Suprapubic skin (tissue), 4 donors: ENCODE measurements around the gene PTOV1. TPM values are rescaled to one million over a fixed set of nuclear protein-coding genes. Genes with fewer than 3 reads are reported as not detected.

Source experiments
- DNase-seq, 2 donors: peaks; one replicate each; pipeline ENCODE4 v3.0.0-alpha.2; 2019; ENCODE audit warnings: low spot score in 2 of 2
- H3K27ac ChIP-seq: fragments of 200-600 bp; sonication (generic); one replicate; pipeline ENCODE4 v1.5.1; 2019
- H3K27me3 ChIP-seq: fragments of 200-600 bp; sonication (generic); one replicate; pipeline ENCODE4 v1.5.1; 2019
- H3K36me3 ChIP-seq: fragments of 200-600 bp; sonication (generic); one replicate; pipeline ENCODE4 v1.5.1; 2019
- H3K4me1 ChIP-seq: fragments of 200-600 bp; sonication (generic); one replicate; pipeline ENCODE4 v1.5.1; 2019
- H3K4me3 ChIP-seq: fragments of 200-600 bp; sonication (generic); one replicate; pipeline ENCODE4 v1.5.1; 2019; ENCODE audit warnings: mild to moderate bottlenecking
- H3K9me3 ChIP-seq: fragments of 200-600 bp; sonication (generic); one replicate; pipeline ENCODE4 v1.5.1; 2019
- EP300 ChIP-seq: sonication (generic); formaldehyde crosslinking; IDR thresholded peaks from one replicate; pipeline ENCODE4 v1.6.1; 2017; ENCODE audit warnings: antibody characterized with exemption
- POLR2A ChIP-seq, 2 donors: fragments of 450-650 bp; IDR thresholded peaks; one replicate each; pipeline ENCODE4 v1.6.1; 2017; ENCODE audit warnings: antibody characterized with exemption in 2 of 2, mild to moderate bottlenecking in 2 of 2, moderate library complexity in 2 of 2
- POLR2AphosphoS5 ChIP-seq, 3 donors: sonication (generic); formaldehyde crosslinking; IDR thresholded peaks; one replicate each; pipeline ENCODE4 v1.6.1; 2017; ENCODE audit warnings: antibody characterized with exemption in 3 of 3
- WGBS: methylation state at CpG from one replicate; pipeline ENCODE4 v1.1.5; 2018; 5-methylcytosine and 5-hydroxymethylcytosine counted together
- total RNA-seq, 4 donors: library from RNA; depleted of rRNA; stranded (reverse); fragments of >200 nt; gene quantifications; one replicate each; pipeline ENCODE4 v1.1.0, GENCODE V29; 2016
- TF ChIP-seq, protein P1 (sequence below), 2 donors: fragments of 200-600 bp in 1 of 2; fragments of 450-650 bp in 1 of 2; sonication (generic) in 1 of 2; IDR thresholded peaks; one replicate each; pipeline ENCODE4 v1.5.1; 2016 to 2019; ENCODE audit warnings: antibody characterized with exemption in 2 of 2, mild to moderate bottlenecking in 1 of 2, moderate library complexity in 1 of 2

Gene PTOV1
- total RNA-seq, 4 donors from 2014 or later, result 82.2 to 147 (median 91.2) TPM

GRCh38 chr19:49877020-49877878 lies 26.3 kb downstream of the PTOV1 start, which contains the start of the genes AKT1S1 and TBC1D17:
TSS of gene AKT1S1 (minus strand) at chr19:49877355. CDS start at chr19:49873295, 4,060 bp downstream.
TSS of gene TBC1D17 (plus strand) at chr19:49877702. CDS start at chr19:49877724, 22 bp downstream.
- H3K27me3 ChIP-seq, result no peaks in the 10 kb centered on the region
- H3K4me1 ChIP-seq, result peaks cover 45% of the 10 kb centered on the region
- peaks cover 38% of the 10 kb centered on the region for H3K36me3 ChIP-seq
- peak within 1 kb of the TSS; percentile 99 for H3K27ac ChIP-seq
- WGBS, result 1% methylated on average over 30 of the region's 61 CpGs
- no peaks in the 10 kb centered on the region for H3K9me3 ChIP-seq
- TF ChIP-seq, protein P1, sequence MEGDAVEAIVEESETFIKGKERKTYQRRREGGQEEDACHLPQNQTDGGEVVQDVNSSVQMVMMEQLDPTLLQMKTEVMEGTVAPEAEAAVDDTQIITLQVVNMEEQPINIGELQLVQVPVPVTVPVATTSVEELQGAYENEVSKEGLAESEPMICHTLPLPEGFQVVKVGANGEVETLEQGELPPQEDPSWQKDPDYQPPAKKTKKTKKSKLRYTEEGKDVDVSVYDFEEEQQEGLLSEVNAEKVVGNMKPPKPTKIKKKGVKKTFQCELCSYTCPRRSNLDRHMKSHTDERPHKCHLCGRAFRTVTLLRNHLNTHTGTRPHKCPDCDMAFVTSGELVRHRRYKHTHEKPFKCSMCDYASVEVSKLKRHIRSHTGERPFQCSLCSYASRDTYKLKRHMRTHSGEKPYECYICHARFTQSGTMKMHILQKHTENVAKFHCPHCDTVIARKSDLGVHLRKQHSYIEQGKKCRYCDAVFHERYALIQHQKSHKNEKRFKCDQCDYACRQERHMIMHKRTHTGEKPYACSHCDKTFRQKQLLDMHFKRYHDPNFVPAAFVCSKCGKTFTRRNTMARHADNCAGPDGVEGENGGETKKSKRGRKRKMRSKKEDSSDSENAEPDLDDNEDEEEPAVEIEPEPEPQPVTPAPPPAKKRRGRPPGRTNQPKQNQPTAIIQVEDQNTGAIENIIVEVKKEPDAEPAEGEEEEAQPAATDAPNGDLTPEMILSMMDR (IDR thresholded peaks at IDR 0.05), result no peak
- TF ChIP-seq POLR2A (IDR thresholded peaks at IDR 0.05) (peak; percentile 24 to 96), POLR2AphosphoS5 (IDR thresholded peaks at IDR 0.05) (peak; percentile 86 to 97 (median 91))
- DNase-seq, result peak; percentile 100
- H3K4me3 ChIP-seq, result peak within 1 kb of the TSS; percentile 100

DNA sequence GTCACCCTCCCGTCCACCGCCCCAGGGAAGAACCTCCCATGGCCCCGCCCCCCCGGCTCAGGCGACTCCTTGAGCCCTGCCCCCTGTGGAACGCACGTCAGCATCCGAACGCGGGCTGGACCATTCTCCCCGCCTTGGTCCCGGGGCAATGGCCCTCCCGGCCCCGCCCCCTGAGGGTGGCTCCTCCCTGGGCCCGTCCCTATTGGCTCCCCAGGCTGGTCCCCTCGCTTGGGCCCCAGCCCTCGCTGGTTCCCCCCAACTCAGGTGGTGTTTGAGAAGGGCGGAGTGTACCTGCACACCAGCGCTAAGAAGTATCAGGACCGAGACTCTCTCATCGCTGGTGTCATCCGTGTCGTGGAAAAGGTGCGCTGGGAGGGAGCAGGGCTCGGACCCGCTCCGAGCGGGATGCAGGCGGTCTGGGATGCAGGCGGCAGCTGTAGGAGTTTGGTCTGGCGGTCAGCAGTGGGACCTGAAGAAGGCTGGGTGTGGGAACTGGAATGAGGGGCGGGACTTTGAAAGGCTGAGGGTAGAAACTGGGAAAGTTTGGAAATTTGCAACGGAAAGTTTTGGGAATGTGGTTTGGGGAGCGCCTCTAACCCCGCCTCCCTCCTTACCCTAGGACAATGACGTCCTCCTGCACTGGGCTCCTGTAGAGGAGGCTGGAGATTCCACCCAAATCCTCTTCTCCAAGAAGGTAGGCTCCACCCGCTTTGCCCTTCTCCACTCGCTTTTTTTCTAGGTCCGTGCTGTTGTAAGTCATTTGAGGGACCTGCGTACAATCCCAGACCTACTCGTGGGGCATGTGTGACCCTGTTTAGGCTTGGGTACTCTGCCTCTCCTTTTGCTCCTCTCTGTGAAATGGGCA lies 27.2 kb downstream of the PTOV1 start:
- TF ChIP-seq, protein P1 (IDR thresholded peaks at IDR 0.05), result no peak
- TF ChIP-seq POLR2A (IDR thresholded peaks at IDR 0.05) (no peak), EP300 (no peak), POLR2AphosphoS5 (IDR thresholded peaks at IDR 0.05) (no peak)
- Histone ChIP-seq H3K4me1 (peaks cover 38% of the 10 kb centered on the region), H3K36me3 (peaks cover 44% of the 10 kb centered on the region), H3K9me3 (no peaks in the 10 kb centered on the region), H3K27me3 (no peaks in the 10 kb centered on the region), H3K4me3 (peak overlapping the region; percentile 100), H3K27ac (peak overlapping the region; percentile 99)
- peak; percentile 100 for DNase-seq
- 12% methylated on average over 23 of the region's 41 CpGs for WGBS

- H3K4me1 ChIP-seq, result peaks cover 35% of the 10 kb centered on the region
- no peaks in the 10 kb centered on the region for H3K27me3 ChIP-seq
- peak overlapping the region; percentile 100 for H3K4me3 ChIP-seq
- no peak for TF ChIP-seq POLR2A (IDR thresholded peaks at IDR 0.05)
- TF ChIP-seq, protein P1 (IDR thresholded peaks at IDR 0.05), result no peak
- TF ChIP-seq EP300, result no peak
- no peak for TF ChIP-seq POLR2AphosphoS5 (IDR thresholded peaks at IDR 0.05)
- no peaks in the 10 kb centered on the region for H3K9me3 ChIP-seq
- WGBS, result 82% methylated on average over 9 of the region's 9 CpGs
- H3K27ac ChIP-seq, result peak overlapping the region; percentile 99
- DNase-seq, result no peak
- peaks cover 50% of the 10 kb centered on the region for H3K36me3 ChIP-seq
Observed at GRCh38 chr19:49878744-49879070, 27.7 kb downstream of the PTOV1 start.

GRCh38 chr19:49879243-49879963 lies 28.4 kb downstream of the PTOV1 start:
- 94% methylated on average over 12 of the region's 12 CpGs for WGBS
- H3K9me3 ChIP-seq, result no peaks in the 10 kb centered on the region
- H3K4me1 ChIP-seq, result peaks cover 31% of the 10 kb centered on the region
- no peaks in the 10 kb centered on the region for H3K27me3 ChIP-seq
- H3K4me3 ChIP-seq, result no peak overlapping the region
- TF ChIP-seq POLR2A (IDR thresholded peaks at IDR 0.05) (no peak), POLR2AphosphoS5 (IDR thresholded peaks at IDR 0.05) (no peak)
- H3K36me3 ChIP-seq, result peaks cover 57% of the 10 kb centered on the region
- DNase-seq, result no peak
- no peak overlapping the region for H3K27ac ChIP-seq

DNA sequence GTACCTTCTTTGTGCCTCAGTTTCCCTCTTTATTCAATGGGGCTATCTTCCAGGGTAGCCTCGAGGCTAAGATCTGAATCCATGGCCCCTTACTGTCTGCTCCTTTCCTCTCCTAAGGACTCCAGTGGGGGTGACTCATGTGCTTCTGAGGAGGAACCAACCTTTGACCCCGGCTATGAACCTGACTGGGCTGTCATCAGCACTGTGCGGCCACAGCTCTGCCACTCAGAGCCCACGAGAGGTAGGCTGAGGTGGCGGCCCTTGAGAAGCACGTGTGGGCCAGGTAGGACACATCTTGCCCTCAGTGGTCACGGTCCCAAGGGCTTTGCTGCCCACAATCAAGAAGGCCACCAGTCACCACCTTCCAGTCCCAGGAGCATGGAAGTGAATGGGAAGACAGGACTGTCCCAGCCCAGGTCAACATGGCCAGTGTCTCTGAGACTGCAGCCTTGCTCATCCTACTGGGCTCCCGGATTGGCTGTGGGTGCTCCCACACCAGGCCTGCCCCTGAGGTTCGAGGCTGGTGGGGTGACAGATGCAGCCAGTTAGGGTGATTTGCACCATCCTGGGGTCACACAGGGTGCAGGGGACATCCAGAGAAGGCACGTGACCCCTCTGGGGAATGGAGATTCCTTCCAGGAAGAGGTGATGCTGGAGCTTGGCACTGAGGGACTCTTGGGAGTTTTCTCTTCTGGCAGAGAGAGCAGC lies 29.4 kb downstream of the PTOV1 start:
- Histone ChIP-seq H3K4me1 (peaks cover 22% of the 10 kb centered on the region), H3K4me3 (no peak overlapping the region), H3K27ac (no peak overlapping the region), H3K9me3 (no peaks in the 10 kb centered on the region), H3K36me3 (peaks cover 66% of the 10 kb centered on the region), H3K27me3 (no peaks in the 10 kb centered on the region)
- TF ChIP-seq POLR2AphosphoS5 (IDR thresholded peaks at IDR 0.05), result no peak
- TF ChIP-seq EP300, result no peak
- no peak for TF ChIP-seq POLR2A (IDR thresholded peaks at IDR 0.05)
- TF ChIP-seq, protein P1 (IDR thresholded peaks at IDR 0.05), result no peak
- no peak for DNase-seq
- WGBS, result no CpG with 5 or more reads among the region's 10 CpGs
